H9 (cell line): Measurements from ENCODE around the gene LHFPL6. TPM values are rescaled to one million over a fixed set of nuclear protein-coding genes. Genes with fewer than 3 reads are reported as not detected.

Source experiments
- DNase-seq: peaks from one replicate; pipeline ENCODE4 v3.0.0-alpha.2; 2017
- H2AFZ ChIP-seq: one replicate; pipeline ENCODE4 v1.6.1; 2013; ENCODE audit warnings: mild to moderate bottlenecking, low read length, control low read depth, moderate library complexity
- H2AK5ac ChIP-seq: 2 replicates; pipeline ENCODE4 v1.6.1; 2013; ENCODE audit warnings: low read length, control low read depth, mixed read lengths; ENCODE audit not compliant: insufficient read length
- H2BK120ac ChIP-seq: one replicate; pipeline ENCODE4 v1.6.1; 2013; ENCODE audit warnings: low read depth, mild to moderate bottlenecking, low read length, control low read depth, inconsistent platforms; ENCODE audit not compliant: poor library complexity, severe bottlenecking
- H2BK12ac ChIP-seq: 2 replicates; pipeline ENCODE4 v1.6.1; 2013; ENCODE audit warnings: low read length, control low read depth, mixed read lengths, low read depth; ENCODE audit not compliant: insufficient read length
- H2BK15ac ChIP-seq: 2 replicates; pipeline ENCODE4 v1.6.1; 2013; ENCODE audit warnings: low read depth, low read length, control low read depth
- H2BK20ac ChIP-seq: one replicate; pipeline ENCODE4 v1.6.1; 2013; ENCODE audit warnings: low read depth, mild to moderate bottlenecking, low read length, control low read depth, inconsistent platforms; ENCODE audit not compliant: poor library complexity, severe bottlenecking
- H2BK5ac ChIP-seq: 2 replicates; pipeline ENCODE4 v1.6.1; 2013; ENCODE audit warnings: low read length, control low read depth, mixed read lengths; ENCODE audit not compliant: insufficient read length
- H3K14ac ChIP-seq: 2 replicates; pipeline ENCODE4 v1.6.1; 2013; ENCODE audit warnings: low read length, control low read depth; ENCODE audit not compliant: insufficient read depth
- H3K18ac ChIP-seq: 2 replicates; pipeline ENCODE4 v1.6.1; 2013; ENCODE audit warnings: low read depth, mild to moderate bottlenecking, mixed read lengths, low read length, control low read depth; ENCODE audit not compliant: insufficient read length
- H3K23ac ChIP-seq: 2 replicates; pipeline ENCODE4 v1.6.1; 2013; ENCODE audit warnings: low read length, control low read depth, mixed read lengths, low read depth; ENCODE audit not compliant: insufficient read length
- H3K23me2 ChIP-seq: 2 replicates; pipeline ENCODE4 v1.6.1; 2013; ENCODE audit warnings: low read depth, mild to moderate bottlenecking, mixed read lengths, low read length, control low read depth; ENCODE audit not compliant: insufficient read length, poor library complexity, severe bottlenecking
- H3K27ac ChIP-seq: 2 replicates; pipeline ENCODE4 v1.5.1; 2013; ENCODE audit warnings: low read length, control low read depth, mixed read lengths, low read depth; ENCODE audit not compliant: insufficient read length
- H3K27me3 ChIP-seq: 2 replicates; pipeline ENCODE4 v1.6.1; 2013; ENCODE audit warnings: low read length, control low read depth, inconsistent platforms; ENCODE audit not compliant: insufficient read depth
- H3K4ac ChIP-seq: 2 replicates; pipeline ENCODE4 v1.6.1; 2013; ENCODE audit warnings: low read depth, mild to moderate bottlenecking, control low read depth, inconsistent platforms, low read length, moderate library complexity
- H3K4me1 ChIP-seq: 2 replicates; pipeline ENCODE4 v1.6.1; 2013; ENCODE audit warnings: low read length, control low read depth, inconsistent platforms; ENCODE audit not compliant: insufficient read depth
- H3K4me2 ChIP-seq: 2 replicates; pipeline ENCODE4 v1.6.1; 2013; ENCODE audit warnings: low read length, control low read depth, mixed read lengths; ENCODE audit not compliant: insufficient read length, insufficient read depth
- H3K56ac ChIP-seq: 2 replicates; pipeline ENCODE4 v1.6.1; 2013; ENCODE audit warnings: low read depth, mild to moderate bottlenecking, mixed read lengths, low read length, control low read depth; ENCODE audit not compliant: insufficient read length
- H3K79me1 ChIP-seq: 2 replicates; pipeline ENCODE4 v1.6.1; 2013; ENCODE audit warnings: low read depth, mild to moderate bottlenecking, moderate library complexity, low read length, control low read depth, inconsistent platforms; ENCODE audit not compliant: insufficient read depth, poor library complexity, severe bottlenecking
- H3K79me2 ChIP-seq: 2 replicates; pipeline ENCODE4 v1.6.1; 2013; ENCODE audit warnings: low read length, control low read depth, inconsistent platforms; ENCODE audit not compliant: insufficient read depth
- H3K9ac ChIP-seq: 2 replicates; pipeline ENCODE4 v1.6.1; 2013; ENCODE audit warnings: low read length, control low read depth, mixed read lengths; ENCODE audit not compliant: insufficient read length; ENCODE audit errors: extremely low read depth
- H3K9me3 ChIP-seq: one replicate; pipeline ENCODE4 v1.6.1; 2013; ENCODE audit warnings: low read depth, low read length, inconsistent platforms; ENCODE audit not compliant: control insufficient read depth
- H3T11ph ChIP-seq: one replicate; pipeline ENCODE4 v1.6.1; 2013; ENCODE audit warnings: mild to moderate bottlenecking, low read length, control low read depth, inconsistent platforms
- H4K20me1 ChIP-seq: one replicate; pipeline ENCODE4 v1.6.1; 2013; ENCODE audit not compliant: control insufficient read depth, insufficient read length, insufficient read depth
- H4K5ac ChIP-seq: 2 replicates; pipeline ENCODE4 v1.6.1; 2013; ENCODE audit warnings: low read depth, mild to moderate bottlenecking, mixed read lengths, low read length, control low read depth; ENCODE audit not compliant: insufficient read length
- H4K8ac ChIP-seq: replicated peaks from 2 replicates; pipeline ENCODE4 v1.6.1; 2013; ENCODE audit warnings: low read length, control low read depth, mixed read lengths, low read depth; ENCODE audit not compliant: insufficient read length
- H4K91ac ChIP-seq: 2 replicates; pipeline ENCODE4 v1.6.1; 2013; ENCODE audit warnings: low read depth, mild to moderate bottlenecking, moderate library complexity, mixed read lengths, low read length, control low read depth; ENCODE audit not compliant: insufficient read length
- H3K27ac Mint-ChIP-seq, 3 experiments: 2 replicates in 2 of 3; 3 replicates in 1 of 3; pipeline ENCODE4 v1.8.0; 2020 to 2021; ENCODE audit warnings: mixed read lengths in 3 of 3, mild to moderate bottlenecking in 1 of 3, moderate library complexity in 1 of 3
- H3K27me3 Mint-ChIP-seq: 2 replicates; pipeline ENCODE4 v1.8.0; 2021; ENCODE audit warnings: low read depth, mild to moderate bottlenecking, moderate library complexity, mixed read lengths
- H3K36me3 Mint-ChIP-seq, 3 experiments: 2 replicates in 2 of 3; 3 replicates in 1 of 3; pipeline ENCODE4 v1.8.0; 2020 to 2021; ENCODE audit warnings: low read depth in 3 of 3, mixed read lengths in 3 of 3; ENCODE audit not compliant: insufficient read depth in 1 of 3
- H3K4me1 Mint-ChIP-seq, 2 experiments: 2 replicates each; pipeline ENCODE4 v1.8.0; 2020; ENCODE audit warnings: mixed read lengths in 2 of 2
- H3K4me3 Mint-ChIP-seq, 2 experiments: 2 replicates in 1 of 2; 3 replicates in 1 of 2; pipeline ENCODE4 v1.8.0; 2020 to 2021; ENCODE audit warnings: mild to moderate bottlenecking in 2 of 2, mixed read lengths in 2 of 2, moderate library complexity in 1 of 2
- H3K9me3 Mint-ChIP-seq, 2 experiments: 2 replicates in 1 of 2; 3 replicates in 1 of 2; pipeline ENCODE4 v1.8.0; 2020; ENCODE audit warnings: mild to moderate bottlenecking in 2 of 2, mixed read lengths in 2 of 2, moderate library complexity in 1 of 2
- CTCF ChIP-seq: fragments of 200-600 bp; sonication (generic); conservative IDR thresholded peaks from 3 replicates; pipeline ENCODE4 v1.8.0; 2021; ENCODE audit warnings: antibody characterized with exemption, mild to moderate bottlenecking
- WGBS: extraction: QIAGEN DNeasy Blood & Tissue Kit; methylation state at CpG from one replicate; pipeline ENCODE4 v1.1.7; 2013; ENCODE audit warnings: missing lambda C conversion rate, low lambda C conversion rate, mixed read lengths; ENCODE audit not compliant: insufficient read length; ENCODE audit errors: extremely low coverage; 5-methylcytosine and 5-hydroxymethylcytosine counted together
- total RNA-seq: library from RNA; stranded (reverse); gene quantifications from 2 replicates; pipeline ENCODE4 v1.2.1, GENCODE V29; 2021

LHFPL6 gene
- total RNA-seq, 1 experiment from 2014 or later: 3.5 TPM

DNA sequence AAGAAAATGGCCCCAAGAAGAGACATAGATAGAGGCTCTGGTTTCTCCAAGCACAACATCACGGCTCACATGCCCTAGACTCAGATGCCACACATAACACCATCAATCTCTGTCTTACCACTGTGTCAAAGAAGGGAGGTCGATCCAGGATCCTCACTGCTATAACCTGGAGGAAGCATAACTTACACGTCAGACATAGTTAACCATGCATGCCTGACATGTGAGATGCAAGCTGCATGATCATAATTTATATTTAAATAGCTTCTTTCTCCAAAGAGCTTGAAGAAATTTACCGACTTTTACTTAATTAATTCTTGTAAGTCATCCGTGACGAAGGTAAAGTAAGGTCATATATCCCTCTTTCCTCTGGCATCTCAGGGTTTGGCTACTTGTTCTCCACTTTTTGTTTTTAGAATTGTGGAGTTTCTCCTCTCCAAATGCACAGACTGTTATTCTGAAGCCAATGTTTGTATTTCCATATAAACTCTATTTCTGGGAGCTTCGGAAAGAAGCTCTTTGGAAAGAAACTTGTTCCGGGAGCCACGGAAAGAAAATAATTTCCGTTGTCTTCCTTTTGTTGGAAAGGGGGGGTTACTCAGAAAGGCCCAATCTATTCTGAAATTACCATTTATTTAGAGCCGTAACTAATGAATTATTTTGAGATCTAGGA lies 205.6 kb downstream of the LHFPL6 start:
- no peak for DNase-seq
- no peak overlapping the region for H3K4me3 Mint-ChIP-seq
- H3K36me3 Mint-ChIP-seq: no peaks in the 10 kb centered on the region
- no peak overlapping the region for H3K4ac ChIP-seq
- no peak overlapping the region for H2BK5ac ChIP-seq
- no peaks in the 10 kb centered on the region for H4K20me1 ChIP-seq
- H3K4me2 ChIP-seq: no peak overlapping the region
- no peak overlapping the region for H3K14ac ChIP-seq
- no peak for TF ChIP-seq CTCF
- H4K91ac ChIP-seq: no peak overlapping the region
- H3K56ac ChIP-seq: no peak overlapping the region
- no peak overlapping the region for H2AK5ac ChIP-seq
- no peak overlapping the region for H2BK15ac ChIP-seq
- H3K23me2 ChIP-seq: no peaks in the 10 kb centered on the region
- H4K8ac ChIP-seq: no peak overlapping the region
- no peak overlapping the region for H4K5ac ChIP-seq
- H3K27ac ChIP-seq: no peak overlapping the region
- H2BK20ac ChIP-seq: no peak overlapping the region
- no peak overlapping the region for H3K23ac ChIP-seq
- no peaks in the 10 kb centered on the region for H3K9me3 Mint-ChIP-seq
- H3K79me1 ChIP-seq: no peaks in the 10 kb centered on the region
- H3T11ph ChIP-seq: no peak overlapping the region
- H3K9me3 ChIP-seq: no peaks in the 10 kb centered on the region
- no peak overlapping the region for H2BK12ac ChIP-seq
- H2AFZ ChIP-seq: no peak overlapping the region
- no peak overlapping the region for H2BK120ac ChIP-seq
- H3K4me1 ChIP-seq: peaks cover 7% of the 10 kb centered on the region; the same call in 1 of the 2 replicates
- H3K27me3 Mint-ChIP-seq: peaks cover 80% of the 10 kb centered on the region
- H3K27ac Mint-ChIP-seq: no peak overlapping the region
- WGBS: no CpG with 5 or more reads among the region's 11 CpGs
- peaks cover 8% of the 10 kb centered on the region; the same call in 1 of the 2 replicates for H3K27me3 ChIP-seq
- H3K79me2 ChIP-seq: no peaks in the 10 kb centered on the region
- H3K18ac ChIP-seq: no peak overlapping the region
- H3K9ac ChIP-seq: no peak overlapping the region
- H3K4me1 Mint-ChIP-seq: peaks cover 10% of the 10 kb centered on the region in 2 experiments
